Caco-2 (cell line): Measurements from ENCODE around the gene SLC25A41. TPM values are rescaled to one million over a fixed set of nuclear protein-coding genes. Genes with fewer than 3 reads are reported as not detected.
A peak's percentile ranks its signal among the peaks of the same experiment; 100 is the strongest.

Experiments used
- BruUV-seq: library from RNA; stranded (reverse); fragments of 400-500 nt; replicated peaks from 2 replicates; lab custom pipeline; 2021; lab: Mats Ljungman, UMichigan
- CTCF ChIA-PET: fragments of 300-600 bp; sonication (Branson Sonifier 250); formaldehyde crosslinking; loops from one replicate; lab custom pipeline; 2022; ENCODE audit warnings: antibody characterized with exemption; lab: Charles Lee
- POLR2A ChIA-PET: fragments of 300-600 bp; sonication (Branson Sonifier 250); formaldehyde crosslinking; loops from one replicate; lab custom pipeline; 2022; ENCODE audit warnings: antibody characterized with exemption; lab: Charles Lee
- DNase-seq, 2 experiments: peaks; one replicate each; pipeline versions ENCODE4 v3.0.0 to v3.0.0-alpha.2; 2020 to 2022
- H3K27me3 ChIP-seq: replicated peaks from 2 replicates; pipeline ENCODE4 v1.6.0; 2011; ENCODE audit warnings: low read length; ENCODE audit not compliant: control insufficient read depth, insufficient read depth
- H3K36me3 ChIP-seq: 2 replicates; pipeline ENCODE4 v1.5.1; 2011; ENCODE audit warnings: low read length; ENCODE audit not compliant: control insufficient read depth, insufficient read depth
- H3K4me1 ChIP-seq: fragments of 250-450 bp; sonication (Bioruptor Pico); 2 replicates; pipeline ENCODE4 v1.5.1; 2020; ENCODE audit warnings: mild to moderate bottlenecking
- H3K4me3 ChIP-seq: 2 replicates; pipeline ENCODE4 v1.5.1; 2011; ENCODE audit warnings: low read depth, mild to moderate bottlenecking, control low read depth, low read length
- H3K9me3 ChIP-seq: fragments of 250-450 bp; sonication (Bioruptor Pico); 2 replicates; pipeline ENCODE4 v1.5.1; 2020; ENCODE audit warnings: mild to moderate bottlenecking, moderate library complexity
- H3K27ac Mint-ChIP-seq: one replicate; pipeline ENCODE4 v1.8.0; 2022; ENCODE audit warnings: mixed read lengths; ENCODE audit not compliant: unreplicated experiment
- H3K27me3 Mint-ChIP-seq: one replicate; pipeline ENCODE4 v1.8.0; 2022; ENCODE audit warnings: mixed read lengths; ENCODE audit not compliant: insufficient read depth, unreplicated experiment
- H3K36me3 Mint-ChIP-seq: one replicate; pipeline ENCODE4 v1.8.0; 2022; ENCODE audit warnings: mild to moderate bottlenecking, mixed read lengths; ENCODE audit not compliant: insufficient read depth, unreplicated experiment
- H3K4me1 Mint-ChIP-seq: one replicate; pipeline ENCODE4 v1.8.0; 2022; ENCODE audit warnings: low read depth, mixed read lengths; ENCODE audit not compliant: unreplicated experiment
- H3K4me3 Mint-ChIP-seq: one replicate; pipeline ENCODE4 v1.8.0; 2022; ENCODE audit warnings: mild to moderate bottlenecking, moderate library complexity, mixed read lengths; ENCODE audit not compliant: unreplicated experiment
- H3K9me3 Mint-ChIP-seq: one replicate; pipeline ENCODE4 v1.8.0; 2022; ENCODE audit warnings: mixed read lengths; ENCODE audit not compliant: unreplicated experiment
- intact Hi-C: fragments of 100-400 bp; cut with micrococcal nuclease; formaldehyde crosslinking; loops from one replicate; pipeline ENCODE4 v1.10.0; 2022; ENCODE audit not compliant: unreplicated experiment
- total RNA-seq: library from RNA; stranded (reverse); gene quantifications from 2 replicates; pipeline ENCODE4 v1.2.3, GENCODE V29; 2022
- TF ChIP-seq, protein P1 (sequence below), 2 experiments: fragments of 200-600 bp in 1 of 2; IDR thresholded peaks; 1 replicate in 1 of 2; 2 replicates in 1 of 2; pipeline versions ENCODE4 v1.5.1 to v1.8.0; 2011 to 2022; ENCODE audit warnings: antibody characterized with exemption in 1 of 2, control low read depth in 1 of 2, inconsistent platforms in 1 of 2, low read depth in 1 of 2, low read length in 1 of 2, mild to moderate bottlenecking in 1 of 2, moderate library complexity in 1 of 2; ENCODE audit not compliant: insufficient read depth in 1 of 2, severe bottlenecking in 1 of 2, unreplicated experiment in 1 of 2

Gene SLC25A41
- total RNA-seq, 1 experiment from 2014 or later, result not detected

- CTCF ChIA-PET, result interaction anchor here (0.6 kb wide), 1 partner anchor 11 kb away, joined by 3 read pairs; no protein-coding TSS in a partner anchor
- no peak overlapping the region for H3K27ac Mint-ChIP-seq
Measured at GRCh38 chr19:6413721-6414643, 19.6 kb downstream of the SLC25A41 start.

GRCh38 chr19:6413291-6413690 is 20.3 kb downstream of the SLC25A41 start:
- Histone ChIP-seq H3K4me3 (no peak overlapping the region), H3K36me3 (peaks cover 3% of the 10 kb centered on the region), H3K9me3 (no peaks in the 10 kb centered on the region), H3K27me3 (no peaks in the 10 kb centered on the region), H3K4me1 (no peaks in the 10 kb centered on the region)
- Mint-ChIP-seq H3K4me3 (no peak overlapping the region), H3K27me3 (no peaks in the 10 kb centered on the region), H3K9me3 (no peaks in the 10 kb centered on the region), H3K36me3 (peaks cover 67% of the 10 kb centered on the region), H3K27ac (no peak overlapping the region), H3K4me1 (peaks cover 5% of the 10 kb centered on the region)
- DNase-seq, result no peak
- TF ChIP-seq, protein P1, sequence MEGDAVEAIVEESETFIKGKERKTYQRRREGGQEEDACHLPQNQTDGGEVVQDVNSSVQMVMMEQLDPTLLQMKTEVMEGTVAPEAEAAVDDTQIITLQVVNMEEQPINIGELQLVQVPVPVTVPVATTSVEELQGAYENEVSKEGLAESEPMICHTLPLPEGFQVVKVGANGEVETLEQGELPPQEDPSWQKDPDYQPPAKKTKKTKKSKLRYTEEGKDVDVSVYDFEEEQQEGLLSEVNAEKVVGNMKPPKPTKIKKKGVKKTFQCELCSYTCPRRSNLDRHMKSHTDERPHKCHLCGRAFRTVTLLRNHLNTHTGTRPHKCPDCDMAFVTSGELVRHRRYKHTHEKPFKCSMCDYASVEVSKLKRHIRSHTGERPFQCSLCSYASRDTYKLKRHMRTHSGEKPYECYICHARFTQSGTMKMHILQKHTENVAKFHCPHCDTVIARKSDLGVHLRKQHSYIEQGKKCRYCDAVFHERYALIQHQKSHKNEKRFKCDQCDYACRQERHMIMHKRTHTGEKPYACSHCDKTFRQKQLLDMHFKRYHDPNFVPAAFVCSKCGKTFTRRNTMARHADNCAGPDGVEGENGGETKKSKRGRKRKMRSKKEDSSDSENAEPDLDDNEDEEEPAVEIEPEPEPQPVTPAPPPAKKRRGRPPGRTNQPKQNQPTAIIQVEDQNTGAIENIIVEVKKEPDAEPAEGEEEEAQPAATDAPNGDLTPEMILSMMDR (IDR thresholded peaks at IDR 0.05; ENCODE audit: insufficient read depth in 1 of 2, low read depth in 1 of 2, low read length in 1 of 2, severe bottlenecking in 1 of 2, unreplicated experiment in 1 of 2), result no peak
- ChIA-PET POLR2A (no interaction called here), CTCF (no interaction called here)
- no TSS peak for BruUV-seq
- intact Hi-C loops, result no loop called here

More at GRCh38 chr19:6413721-6414643, 19.6 kb downstream of the SLC25A41 start:
- intact Hi-C loops, result no loop called here
- Mint-ChIP-seq H3K9me3 (no peaks in the 10 kb centered on the region), H3K36me3 (peaks cover 74% of the 10 kb centered on the region), H3K27me3 (no peaks in the 10 kb centered on the region), H3K4me3 (no peak overlapping the region), H3K4me1 (peaks cover 5% of the 10 kb centered on the region)
- POLR2A ChIA-PET, result no interaction called here
- TSS peak; percentile 53 for BruUV-seq
- peak in 1 of 2 experiments; percentile 36 for DNase-seq
- Histone ChIP-seq H3K4me3 (no peak overlapping the region), H3K4me1 (no peaks in the 10 kb centered on the region), H3K9me3 (no peaks in the 10 kb centered on the region), H3K27me3 (no peaks in the 10 kb centered on the region), H3K36me3 (peaks cover 5% of the 10 kb centered on the region)
- TF ChIP-seq, protein P1 (IDR thresholded peaks at IDR 0.05; ENCODE audit: insufficient read depth in 1 of 2, low read depth in 1 of 2, low read length in 1 of 2, severe bottlenecking in 1 of 2, unreplicated experiment in 1 of 2), result no peak

DNA sequence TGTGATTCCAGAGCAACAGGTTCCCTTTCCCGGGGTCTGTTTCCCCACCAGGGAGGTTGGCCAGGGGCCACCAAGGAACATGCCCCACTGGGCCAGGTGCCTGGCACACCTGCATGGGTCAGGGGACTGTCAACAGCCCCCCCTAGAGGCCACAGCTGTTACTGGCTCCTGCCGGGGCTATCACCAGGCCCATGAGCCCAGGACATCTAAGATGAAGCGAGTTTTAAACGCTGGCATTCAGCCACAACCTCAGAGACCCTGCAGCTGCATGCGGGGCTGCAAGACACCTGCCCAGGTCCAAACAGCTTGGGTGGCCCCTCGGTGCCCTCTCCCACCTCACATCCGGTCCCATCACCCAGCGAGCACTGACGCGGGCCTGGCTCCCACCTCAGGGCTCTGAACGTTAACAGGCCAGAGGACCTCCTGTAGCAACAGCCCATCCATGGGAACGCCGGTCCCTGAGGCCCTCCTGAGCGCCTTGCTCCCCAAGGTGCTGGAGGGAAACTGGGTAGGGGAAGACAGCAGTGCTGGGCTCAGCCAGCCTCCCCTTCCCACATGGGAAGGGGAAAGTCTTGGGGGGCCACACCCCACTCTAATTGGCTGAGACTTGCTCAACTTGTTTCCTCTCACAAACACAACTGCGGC is 21.0 kb downstream of the SLC25A41 start:
- ChIA-PET CTCF (interaction anchor here (1.5 kb wide), 1 partner anchor 19 kb away, joined by 3 read pairs; no protein-coding TSS in a partner anchor), POLR2A (no interaction called here)
- Mint-ChIP-seq H3K4me1 (peaks cover 5% of the 10 kb centered on the region), H3K36me3 (peaks cover 60% of the 10 kb centered on the region), H3K27me3 (no peaks in the 10 kb centered on the region), H3K4me3 (no peak overlapping the region), H3K27ac (no peak overlapping the region), H3K9me3 (no peaks in the 10 kb centered on the region)
- Histone ChIP-seq H3K4me3 (no peak overlapping the region), H3K9me3 (no peaks in the 10 kb centered on the region), H3K36me3 (peaks cover 3% of the 10 kb centered on the region), H3K27me3 (no peaks in the 10 kb centered on the region), H3K4me1 (no peaks in the 10 kb centered on the region)
- TF ChIP-seq, protein P1 (IDR thresholded peaks at IDR 0.05; ENCODE audit: insufficient read depth in 1 of 2, low read depth in 1 of 2, low read length in 1 of 2, severe bottlenecking in 1 of 2, unreplicated experiment in 1 of 2), result peak; percentile 64 to 71
- peak; percentile 63 to 75 for DNase-seq
- no TSS peak for BruUV-seq
- intact Hi-C loops, result no loop called here
